Keratinocyte (primary cell): ENCODE results near the gene ELAPOR1. TPM values are rescaled to one million over a fixed set of nuclear protein-coding genes. Genes with fewer than 3 reads are reported as not detected.
"Not testable (repeated sequence)": the region's sequence is repeated elsewhere in the genome, so short reads cannot be mapped to it uniquely, and the experiment has no call there.

Experiments
- DNase-seq: peaks from one replicate; pipeline ENCODE4 v3.0.0-alpha.2; 2011; ENCODE audit warnings: low read depth, missing footprints, low spot score
- FAIRE-seq: peaks from 2 replicates; lab custom pipeline; 2011; peaks lifted over from hg19 to GRCh38; lab: Jason Lieb, UNC
- H2AFZ ChIP-seq: 2 replicates; pipeline ENCODE4 v1.6.0; 2012; ENCODE audit warnings: low read length, control low read depth, inconsistent platforms; ENCODE audit not compliant: control insufficient read depth
- H3K27ac ChIP-seq: 2 replicates; pipeline ENCODE4 v1.5.1; 2011; ENCODE audit warnings: low read length; ENCODE audit not compliant: control insufficient read depth, insufficient read depth
- H3K27me3 ChIP-seq: 3 replicates; pipeline ENCODE4 v1.6.0; 2011; ENCODE audit warnings: low read length; ENCODE audit not compliant: control insufficient read depth, insufficient read depth; ENCODE audit errors: extremely low read depth
- H3K36me3 ChIP-seq, 2 experiments: 2 replicates in 1 of 2; 3 replicates in 1 of 2; pipeline ENCODE4 v1.5.1; 2011; ENCODE audit warnings: low read length in 2 of 2, mild to moderate bottlenecking in 1 of 2; ENCODE audit not compliant: control insufficient read depth in 2 of 2, insufficient read depth in 2 of 2; ENCODE audit errors: extremely low read depth in 1 of 2
- H3K4me1 ChIP-seq: 3 replicates; pipeline ENCODE4 v1.5.1; 2011; ENCODE audit warnings: low read length; ENCODE audit not compliant: control insufficient read depth, insufficient read depth; ENCODE audit errors: extremely low read depth
- H3K4me2 ChIP-seq: 3 replicates; pipeline ENCODE4 v1.6.0; 2011; ENCODE audit warnings: low read depth, low read length; ENCODE audit not compliant: control insufficient read depth, insufficient read depth; ENCODE audit errors: extremely low read depth
- H3K4me3 ChIP-seq, 3 experiments: fragments of 200-600 bp in 1 of 3; sonication (generic) in 1 of 3; 2 replicates in 2 of 3; 3 replicates in 1 of 3; pipeline ENCODE4 v1.5.1; 2011 to 2016; ENCODE audit warnings: low read length in 3 of 3, mild to moderate bottlenecking in 3 of 3, control low read depth in 2 of 3, inconsistent platforms in 1 of 3, low read depth in 1 of 3, mixed read lengths in 1 of 3, mixed run types in 1 of 3, moderate library complexity in 1 of 3; ENCODE audit not compliant: control insufficient read depth in 2 of 3, insufficient read depth in 2 of 3; ENCODE audit errors: extremely low read depth in 1 of 3
- H3K79me2 ChIP-seq: 2 replicates; pipeline ENCODE4 v1.6.0; 2012; ENCODE audit warnings: low read length; ENCODE audit not compliant: control insufficient read depth, insufficient read depth
- H3K9ac ChIP-seq: 3 replicates; pipeline ENCODE4 v1.6.0; 2011; ENCODE audit warnings: low read length; ENCODE audit not compliant: control insufficient read depth, insufficient read depth; ENCODE audit errors: extremely low read depth
- H3K9me1 ChIP-seq: 3 replicates; pipeline ENCODE4 v1.6.0; 2011; ENCODE audit warnings: low read length; ENCODE audit not compliant: control insufficient read depth, insufficient read depth; ENCODE audit errors: extremely low read depth
- H3K9me3 ChIP-seq: 2 replicates; pipeline ENCODE4 v1.5.1; 2012; ENCODE audit warnings: low read depth, low read length; ENCODE audit not compliant: control insufficient read depth
- H4K20me1 ChIP-seq: 3 replicates; pipeline ENCODE4 v1.6.0; 2011; ENCODE audit warnings: low read length; ENCODE audit not compliant: control insufficient read depth, insufficient read depth; ENCODE audit errors: extremely low read depth
- EZH2 ChIP-seq: IDR thresholded peaks from one replicate; pipeline ENCODE4 v1.6.1; 2012; ENCODE audit warnings: inconsistent platforms, mild to moderate bottlenecking, low read length, moderate library complexity
- dilution Hi-C: fragments of 300-500 bp; cut with MboI; formaldehyde crosslinking; loops from one replicate; pipeline ENCODE4 v1.7.0; 2020; ENCODE audit warnings: low sequenced_read_pairs; ENCODE audit not compliant: extremely low pct_ligation_motif_present
- polyA plus RNA-seq, 5 experiments: library from polyadenylated mRNA; depleted of rRNA in 3 of 5; stranded (reverse) in 3 of 5; stranded (forward) in 1 of 5; unstranded in 1 of 5; fragments of >200 nt; gene quantifications; 1 replicate in 1 of 5; 2 replicates in 3 of 5; 3 replicates in 1 of 5; pipeline versions ENCODE4 v1.2.1 to v1.2.3, GENCODE V29; 2011 to 2012; ENCODE audit warnings: missing spikeins in 2 of 5, low read depth in 1 of 5, low replicate concordance in 1 of 5
- TF ChIP-seq, protein P1 (sequence below), 3 experiments: IDR thresholded peaks in 1 of 3; conservative IDR thresholded peaks in 1 of 3; optimal IDR thresholded peaks in 1 of 3; 2 replicates in 2 of 3; 3 replicates in 1 of 3; pipeline versions ENCODE3 to v1.5.1; 2011; ENCODE audit warnings: low read length in 3 of 3, mild to moderate bottlenecking in 3 of 3, moderate library complexity in 2 of 3, control low read depth in 1 of 3, inconsistent platforms in 1 of 3; ENCODE audit not compliant: insufficient read depth in 2 of 3; ENCODE audit errors: extremely low read depth in 1 of 3

ELAPOR1 gene
- polyA plus RNA-seq, 1 donor (not counting 4 experiments of a cell fraction or from before 2014, with no cell fraction given): 0.24 TPM

DNA sequence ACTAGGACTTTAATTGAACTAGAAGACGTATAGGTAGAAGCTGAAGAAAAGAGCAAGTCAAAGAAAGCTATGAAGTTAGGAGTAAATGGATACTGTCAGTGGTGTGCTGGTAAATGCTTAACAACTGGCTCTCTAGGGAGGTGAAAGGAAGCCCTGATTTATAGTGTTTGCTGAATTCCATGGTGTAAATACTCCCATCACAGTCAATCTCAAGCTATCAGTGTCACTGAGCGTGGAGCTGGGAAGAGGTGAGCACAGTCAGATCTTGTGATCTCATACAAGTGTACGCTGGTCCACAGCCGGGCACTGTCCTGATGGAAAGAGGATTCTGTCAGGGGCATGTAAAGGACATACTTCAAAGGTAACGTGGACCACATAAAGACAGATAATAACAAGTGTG, 28.3 kb downstream of the ELAPOR1 start:
- dilution Hi-C loops: no loop called here
- FAIRE-seq: no peak
- H3K27ac ChIP-seq: no peak overlapping the region

DNA sequence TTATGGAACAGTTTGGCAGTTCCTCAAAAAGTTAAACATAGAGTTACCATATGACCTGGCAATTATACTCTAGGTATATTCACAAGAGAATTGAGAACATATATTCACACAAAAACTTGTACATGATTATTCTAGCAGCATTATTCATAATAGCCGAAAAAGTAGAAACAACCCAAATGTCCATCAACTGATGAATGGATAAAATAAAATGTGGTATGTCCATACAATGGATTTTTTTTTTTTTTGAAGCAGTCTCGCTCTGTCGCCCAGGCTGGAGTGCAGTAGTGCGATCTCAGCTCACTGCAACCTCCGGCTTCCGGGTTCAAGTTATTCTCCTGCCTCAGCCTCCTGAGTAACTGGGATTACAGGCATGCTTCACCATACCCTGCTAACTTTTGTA, 28.8 kb downstream of the ELAPOR1 start:
- H3K27me3 ChIP-seq, H3K36me3 ChIP-seq, dilution Hi-C loops, H3K9me1 ChIP-seq, H3K4me2 ChIP-seq, H4K20me1 ChIP-seq, H3K79me2 ChIP-seq, H3K9ac ChIP-seq, FAIRE-seq, H3K9me3 ChIP-seq, H3K4me3 ChIP-seq, H3K27ac ChIP-seq, H2AFZ ChIP-seq, DNase-seq, H3K4me1 ChIP-seq: not testable (repeated sequence)

More for the DNA sequence above, 28.3 kb downstream of the ELAPOR1 start:
- Histone ChIP-seq H4K20me1 (no peaks in the 10 kb centered on the region), H3K79me2 (no peaks in the 10 kb centered on the region), H3K9me3 (no peaks in the 10 kb centered on the region), H3K4me2 (no peak overlapping the region), H3K27me3 (no peaks in the 10 kb centered on the region), H3K9me1 (no peaks in the 10 kb centered on the region), H3K4me3 (no peak overlapping the region), H2AFZ (no peak overlapping the region), H3K36me3 (no peaks in the 10 kb centered on the region), H3K9ac (no peak overlapping the region), H3K4me1 (no peaks in the 10 kb centered on the region)
- TF ChIP-seq, protein P1, sequence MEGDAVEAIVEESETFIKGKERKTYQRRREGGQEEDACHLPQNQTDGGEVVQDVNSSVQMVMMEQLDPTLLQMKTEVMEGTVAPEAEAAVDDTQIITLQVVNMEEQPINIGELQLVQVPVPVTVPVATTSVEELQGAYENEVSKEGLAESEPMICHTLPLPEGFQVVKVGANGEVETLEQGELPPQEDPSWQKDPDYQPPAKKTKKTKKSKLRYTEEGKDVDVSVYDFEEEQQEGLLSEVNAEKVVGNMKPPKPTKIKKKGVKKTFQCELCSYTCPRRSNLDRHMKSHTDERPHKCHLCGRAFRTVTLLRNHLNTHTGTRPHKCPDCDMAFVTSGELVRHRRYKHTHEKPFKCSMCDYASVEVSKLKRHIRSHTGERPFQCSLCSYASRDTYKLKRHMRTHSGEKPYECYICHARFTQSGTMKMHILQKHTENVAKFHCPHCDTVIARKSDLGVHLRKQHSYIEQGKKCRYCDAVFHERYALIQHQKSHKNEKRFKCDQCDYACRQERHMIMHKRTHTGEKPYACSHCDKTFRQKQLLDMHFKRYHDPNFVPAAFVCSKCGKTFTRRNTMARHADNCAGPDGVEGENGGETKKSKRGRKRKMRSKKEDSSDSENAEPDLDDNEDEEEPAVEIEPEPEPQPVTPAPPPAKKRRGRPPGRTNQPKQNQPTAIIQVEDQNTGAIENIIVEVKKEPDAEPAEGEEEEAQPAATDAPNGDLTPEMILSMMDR (optimal IDR thresholded peaks at IDR 0.05 in 1 of 3, IDR thresholded peaks at IDR 0.05 in 1 of 3, conservative IDR thresholded peaks at IDR 0.05 in 1 of 3; ENCODE audit: extremely low read depth in 1 of 3, insufficient read depth in 2 of 3, low read length in 3 of 3): no peak
- no peak for TF ChIP-seq EZH2
- DNase-seq: no peak

DNA sequence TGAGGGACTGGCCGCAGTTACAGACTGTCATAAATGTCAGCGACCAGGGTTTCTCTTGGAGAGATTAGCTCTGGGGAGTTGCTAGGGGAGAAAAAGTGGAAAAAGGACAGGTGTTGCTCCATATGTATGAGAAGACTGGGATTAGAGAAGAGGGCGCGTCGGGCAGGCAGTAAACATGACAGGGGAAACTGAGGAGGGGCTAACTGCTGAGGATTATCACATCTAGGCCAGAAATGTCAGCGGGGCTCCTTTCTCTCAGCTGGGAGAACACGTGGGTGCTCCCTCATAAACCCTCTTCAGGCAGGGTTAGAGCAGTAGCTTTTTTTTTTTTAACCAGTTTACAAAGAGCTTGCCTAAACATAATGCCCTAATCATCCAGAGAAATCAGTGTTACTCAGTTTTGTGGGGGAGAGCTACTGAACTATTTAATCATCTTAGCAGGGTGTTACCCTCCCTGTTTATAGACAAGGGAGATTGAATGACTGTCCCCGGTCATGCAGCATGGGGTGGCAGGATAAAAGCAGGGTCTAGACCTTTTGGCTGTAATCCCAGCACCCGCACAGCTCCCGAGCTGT, 35.2 kb downstream of the ELAPOR1 start:
- Histone ChIP-seq H4K20me1 (no peaks in the 10 kb centered on the region), H3K9ac (no peak overlapping the region), H3K36me3 (no peaks in the 10 kb centered on the region), H3K27ac (no peak overlapping the region), H3K4me1 (no peaks in the 10 kb centered on the region), H3K27me3 (no peaks in the 10 kb centered on the region), H3K9me1 (no peaks in the 10 kb centered on the region), H3K79me2 (no peaks in the 10 kb centered on the region), H3K4me3 (no peak overlapping the region), H3K4me2 (no peak overlapping the region), H2AFZ (no peak overlapping the region), H3K9me3 (no peaks in the 10 kb centered on the region)
- dilution Hi-C loops: no loop called here
- FAIRE-seq: no peak
- no peak for TF ChIP-seq EZH2
- TF ChIP-seq, protein P1 (optimal IDR thresholded peaks at IDR 0.05 in 1 of 3, IDR thresholded peaks at IDR 0.05 in 1 of 3, conservative IDR thresholded peaks at IDR 0.05 in 1 of 3; ENCODE audit: extremely low read depth in 1 of 3, insufficient read depth in 2 of 3, low read length in 3 of 3): no peak
- no peak for DNase-seq
